Ecto neural progenitor cell (in vitro differentiated cells): ENCODE data around the gene BRD9.
"Not testable (repeated sequence)": the region's sequence is repeated elsewhere in the genome, so short reads cannot be mapped to it uniquely, and the experiment has no call there.

Experiments used
- DNase-seq: peaks from one replicate; pipeline ENCODE4 v3.0.0-alpha.2; 2018; ENCODE audit warnings: low spot score

Gene BRD9

GRCh38 chr5:892394-893136 is at the start of gene BRD9, which contains the start of gene TRIP13:
TSS of gene BRD9 (minus strand) at chr5:892801. CDS start at chr5:892657, 144 bp downstream.
TSS of gene TRIP13 (plus strand) at chr5:892884. CDS start at chr5:892999, 115 bp downstream.
- peak; percentile 91 for DNase-seq

GRCh38 chr5:940741-941140 is 48.1 kb upstream of the BRD9 start:
- not testable (repeated sequence) for DNase-seq

- peak; percentile 32 for DNase-seq
These were observed 46.8 kb upstream of the BRD9 start for GRCh38 chr5:939368-939767.

DNA sequence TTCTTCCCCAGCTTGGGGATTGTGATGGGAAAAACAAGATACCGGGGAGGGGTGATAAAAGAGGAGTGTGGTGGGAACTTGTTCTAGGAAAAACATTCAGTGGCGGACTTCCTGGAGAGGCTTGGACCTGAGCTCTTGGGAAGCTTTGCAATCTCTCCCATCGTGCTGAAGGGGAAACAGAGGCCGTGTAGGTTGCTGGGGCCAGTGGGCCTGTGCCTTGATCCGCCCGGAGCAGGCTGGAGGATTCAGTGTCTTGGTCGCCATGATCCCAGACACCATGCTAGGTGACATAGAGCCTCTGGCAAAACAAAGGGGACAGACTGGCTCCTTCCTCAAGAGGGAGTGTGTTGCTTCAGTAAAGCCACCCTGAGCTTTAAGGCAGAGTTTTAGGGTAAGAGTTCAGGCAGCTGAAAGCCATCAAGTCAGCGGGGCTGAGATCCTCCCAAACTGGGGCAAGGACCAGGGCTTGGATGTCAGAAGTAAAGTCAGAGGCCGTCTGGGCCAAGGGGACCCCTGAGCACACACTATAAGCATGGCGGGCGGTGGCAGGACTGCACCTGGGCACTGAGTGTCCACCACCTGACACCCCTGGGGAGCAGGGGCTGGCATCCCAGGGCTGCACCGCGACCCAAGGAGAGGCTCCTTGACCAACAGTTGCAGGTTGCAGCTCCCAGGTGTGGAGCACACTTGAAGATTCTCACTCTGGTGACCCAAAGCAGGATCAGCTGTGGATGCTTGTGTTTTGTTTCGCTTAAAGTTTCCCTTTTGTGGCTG is 44.7 kb upstream of the BRD9 start:
- DNase-seq, result peak; percentile 39

DNA sequence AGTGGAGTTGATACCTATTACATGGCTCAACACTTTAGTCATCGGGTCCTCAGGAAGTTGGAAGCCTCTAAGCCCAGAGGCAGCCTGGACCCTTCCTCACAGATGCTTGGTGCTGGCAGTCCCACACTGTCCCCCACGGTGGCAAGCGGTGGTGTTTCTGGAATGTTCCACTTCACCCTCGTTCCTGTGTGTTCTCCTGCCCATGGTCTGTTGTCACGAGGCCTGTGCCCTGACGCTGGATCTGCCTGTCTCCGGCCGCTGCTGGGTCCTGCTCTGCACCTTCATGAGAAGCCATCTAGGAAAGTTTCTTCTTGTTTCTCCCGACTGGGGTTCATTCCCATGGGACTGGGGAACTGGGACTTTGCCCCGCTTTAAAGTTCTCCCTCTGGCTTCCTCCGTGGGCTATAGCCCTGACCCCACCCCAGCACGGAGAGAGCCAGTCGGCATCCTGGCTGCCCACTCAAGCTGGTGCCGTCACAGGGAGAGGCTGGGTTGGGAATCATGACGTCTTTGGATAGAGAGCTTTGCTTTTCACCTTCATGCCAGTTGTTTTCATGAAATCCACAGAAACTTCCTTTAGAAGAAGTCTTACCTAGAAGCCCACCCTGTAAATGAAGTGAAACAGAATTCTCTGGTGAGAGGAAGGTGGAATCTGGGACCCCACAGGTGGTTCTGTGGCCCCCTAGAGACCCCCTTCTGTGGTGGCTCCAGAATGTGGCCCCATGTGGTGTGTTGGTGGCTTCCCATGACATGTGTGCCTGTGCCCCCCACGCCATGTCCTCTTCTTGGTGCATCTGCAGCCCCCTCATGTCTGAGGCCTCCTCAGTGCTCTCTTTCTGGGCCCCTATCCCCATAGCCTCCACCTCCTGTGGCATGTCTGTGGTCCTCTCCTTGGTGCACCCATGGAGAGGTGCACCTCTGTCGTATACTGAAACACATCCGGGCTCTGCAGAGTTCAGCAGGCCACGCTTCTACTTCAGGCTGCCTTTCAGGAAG is 43.8 kb upstream of the BRD9 start:
- DNase-seq, result no peak

GRCh38 chr5:935510-936084 is 43.0 kb upstream of the BRD9 start:
- no peak for DNase-seq

DNA sequence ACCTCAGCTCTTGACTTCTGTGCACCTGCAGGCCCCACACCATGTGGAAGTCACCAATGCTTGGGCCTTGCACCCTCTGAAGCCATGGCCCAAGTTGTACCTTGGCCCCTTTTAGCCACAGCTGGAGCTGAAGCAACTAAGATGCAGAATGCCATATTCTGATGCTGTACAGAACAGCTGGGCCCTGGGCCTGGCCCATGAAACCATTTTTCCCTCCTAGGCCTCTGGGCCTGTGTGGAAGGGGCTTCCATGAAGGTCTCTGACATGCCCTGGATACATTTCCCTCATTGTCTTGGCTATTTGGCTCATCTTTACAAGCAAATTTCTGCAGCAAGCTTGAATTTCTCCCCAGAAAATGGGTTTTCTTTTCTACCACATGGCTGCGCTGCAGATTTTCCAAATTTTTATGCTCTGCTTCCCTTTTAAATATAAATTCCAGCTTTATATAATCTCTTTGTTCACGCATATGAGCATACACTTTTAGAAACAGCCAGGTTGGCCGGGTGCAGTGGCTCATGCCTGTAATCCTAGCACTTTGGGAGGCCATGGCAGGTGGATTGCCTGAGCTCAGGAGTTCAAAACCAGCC is 41.9 kb upstream of the BRD9 start:
- DNase-seq, result not testable (repeated sequence)

GRCh38 chr5:933951-934350 is 41.4 kb upstream of the BRD9 start:
- not testable (repeated sequence) for DNase-seq

GRCh38 chr5:933251-933861 is 40.8 kb upstream of the BRD9 start:
- DNase-seq, result no peak

DNA sequence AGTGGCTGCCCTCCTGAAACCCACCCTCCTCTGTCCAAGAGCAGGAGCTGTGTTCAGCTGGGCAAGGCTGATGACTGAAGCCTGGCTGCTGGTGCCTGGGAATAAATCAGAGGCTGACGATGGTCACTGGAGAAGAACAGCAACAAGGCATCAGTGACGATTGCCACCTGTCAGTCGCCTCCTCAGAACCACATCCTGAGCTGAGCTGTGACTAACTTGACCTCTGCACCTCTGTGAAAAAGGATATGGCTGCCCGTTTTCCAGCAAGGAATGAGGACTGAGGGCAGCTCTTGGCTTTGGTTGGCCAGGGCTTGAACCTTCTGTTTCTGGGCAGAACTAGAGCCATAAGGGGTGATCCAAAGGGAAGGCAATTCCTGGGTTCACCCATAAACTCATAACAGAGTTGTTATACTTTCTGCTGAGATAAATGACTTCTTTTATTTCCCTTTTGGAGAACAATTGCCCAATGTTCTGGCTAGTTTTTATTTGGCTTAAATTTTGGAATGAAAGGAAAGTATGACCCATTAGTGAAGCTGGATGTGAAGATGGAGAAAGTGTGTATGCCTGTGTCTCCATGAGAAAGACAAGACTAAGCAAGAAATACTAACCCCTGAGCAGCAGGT is 40.1 kb upstream of the BRD9 start:
- no peak for DNase-seq

DNA sequence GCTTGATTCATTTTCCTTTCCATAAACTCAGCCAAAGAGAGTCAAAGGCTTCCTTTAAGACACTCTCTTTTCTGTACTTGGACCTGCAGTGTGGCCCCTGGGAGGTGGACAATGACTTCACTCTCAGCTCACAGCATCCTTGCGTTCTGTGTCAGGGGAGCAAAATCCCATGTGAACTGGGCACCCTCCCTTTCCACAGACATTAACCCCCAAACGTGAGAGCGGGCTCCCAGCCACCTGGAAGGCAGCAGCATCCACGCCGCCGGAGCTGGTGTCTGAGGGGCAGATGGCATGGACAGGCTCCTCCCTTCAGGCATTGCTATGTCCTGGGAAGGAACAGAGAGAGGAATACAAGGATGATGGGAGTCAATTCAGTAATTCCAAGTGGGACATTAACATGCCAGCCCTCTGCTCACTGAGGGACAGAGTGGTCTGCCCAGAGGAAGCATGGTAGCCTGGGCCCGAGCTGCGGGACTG is 39.6 kb upstream of the BRD9 start:
- no peak for DNase-seq

DNA sequence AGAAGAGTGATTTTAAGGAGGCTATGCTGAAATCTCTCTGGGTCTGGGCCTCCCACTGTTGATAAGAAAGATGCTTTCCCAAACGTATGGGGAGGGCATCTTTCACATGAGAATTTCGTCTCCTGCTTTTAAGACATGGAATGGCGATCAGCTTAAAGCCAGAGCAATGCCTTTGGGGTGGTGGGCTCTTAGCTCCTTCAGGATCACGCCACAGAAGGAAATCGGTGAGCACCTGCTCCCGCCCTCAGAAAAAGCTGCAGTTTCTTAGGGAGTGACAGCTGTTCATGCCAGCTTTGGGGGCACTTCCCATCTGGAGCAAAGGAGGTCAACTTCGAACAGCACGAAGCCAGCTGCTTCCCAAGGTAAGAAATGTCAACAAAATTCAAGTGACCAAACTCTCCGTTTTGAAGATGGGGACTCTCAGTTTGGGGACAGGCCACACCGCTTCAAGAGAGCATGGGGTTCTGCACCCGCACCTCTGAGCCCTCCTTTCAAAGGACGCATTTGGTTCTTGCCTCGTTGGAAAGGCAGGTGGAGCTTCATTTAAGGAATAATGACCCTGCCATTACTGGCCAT is 39.1 kb upstream of the BRD9 start:
- DNase-seq, result no peak

DNA sequence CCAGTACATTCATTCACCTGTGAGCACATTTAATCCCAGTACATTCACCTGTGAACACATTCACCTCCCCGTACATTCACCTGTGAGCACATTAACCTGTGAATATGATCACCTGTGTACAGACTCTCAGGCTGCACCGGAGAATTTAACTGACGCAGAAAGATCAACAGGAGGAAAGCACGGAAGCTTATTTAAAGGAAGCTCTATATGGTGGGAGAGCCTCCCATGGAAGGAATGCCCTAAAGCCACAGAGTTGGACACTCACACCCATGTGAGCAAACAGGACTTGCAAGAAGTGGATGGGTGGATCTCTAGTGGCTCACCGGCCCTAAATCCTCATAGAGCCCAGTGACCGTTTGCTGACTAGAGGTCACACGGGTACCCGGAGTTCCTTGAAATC is 38.3 kb upstream of the BRD9 start:
- DNase-seq, result no peak

DNA sequence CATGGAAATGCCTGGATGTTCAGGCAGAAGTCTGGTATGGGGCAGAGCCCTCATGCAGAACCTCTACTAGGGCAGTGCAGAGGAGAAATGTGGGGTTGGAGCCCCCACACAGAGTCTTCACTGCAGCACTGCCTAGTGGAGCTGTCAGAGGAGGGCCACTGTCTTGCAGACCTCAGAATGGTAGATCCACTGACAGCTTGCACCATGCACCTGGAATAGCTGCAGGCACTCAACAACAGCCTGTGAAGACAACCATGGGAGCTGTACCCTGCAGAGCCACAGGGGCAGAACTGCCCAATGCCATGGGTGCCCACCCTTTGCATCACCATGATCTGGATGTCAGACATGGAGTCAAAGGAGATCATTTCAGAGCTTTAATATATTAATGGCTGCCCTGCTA is 37.0 kb upstream of the BRD9 start:
- no peak for DNase-seq

DNA sequence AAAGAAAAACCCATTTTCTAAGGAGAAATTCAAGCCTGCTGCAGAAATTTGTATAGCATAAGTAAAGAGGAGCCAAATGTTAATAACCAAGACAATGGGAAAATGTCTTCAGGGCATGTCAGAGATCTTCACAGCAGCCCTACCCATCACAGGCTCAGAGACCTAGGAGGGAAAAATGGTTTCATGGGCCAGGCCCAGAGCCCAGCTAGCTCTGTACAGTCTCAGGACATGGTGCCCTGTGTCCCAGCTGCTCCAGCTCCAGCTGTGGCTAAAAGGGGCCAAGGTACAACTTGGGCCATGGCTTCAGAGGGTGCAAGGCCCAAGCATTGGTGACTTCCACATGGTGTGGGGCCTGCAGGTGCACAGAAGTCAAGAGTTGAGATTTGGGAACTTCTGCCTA is 36.6 kb upstream of the BRD9 start:
- not testable (repeated sequence) for DNase-seq

DNA sequence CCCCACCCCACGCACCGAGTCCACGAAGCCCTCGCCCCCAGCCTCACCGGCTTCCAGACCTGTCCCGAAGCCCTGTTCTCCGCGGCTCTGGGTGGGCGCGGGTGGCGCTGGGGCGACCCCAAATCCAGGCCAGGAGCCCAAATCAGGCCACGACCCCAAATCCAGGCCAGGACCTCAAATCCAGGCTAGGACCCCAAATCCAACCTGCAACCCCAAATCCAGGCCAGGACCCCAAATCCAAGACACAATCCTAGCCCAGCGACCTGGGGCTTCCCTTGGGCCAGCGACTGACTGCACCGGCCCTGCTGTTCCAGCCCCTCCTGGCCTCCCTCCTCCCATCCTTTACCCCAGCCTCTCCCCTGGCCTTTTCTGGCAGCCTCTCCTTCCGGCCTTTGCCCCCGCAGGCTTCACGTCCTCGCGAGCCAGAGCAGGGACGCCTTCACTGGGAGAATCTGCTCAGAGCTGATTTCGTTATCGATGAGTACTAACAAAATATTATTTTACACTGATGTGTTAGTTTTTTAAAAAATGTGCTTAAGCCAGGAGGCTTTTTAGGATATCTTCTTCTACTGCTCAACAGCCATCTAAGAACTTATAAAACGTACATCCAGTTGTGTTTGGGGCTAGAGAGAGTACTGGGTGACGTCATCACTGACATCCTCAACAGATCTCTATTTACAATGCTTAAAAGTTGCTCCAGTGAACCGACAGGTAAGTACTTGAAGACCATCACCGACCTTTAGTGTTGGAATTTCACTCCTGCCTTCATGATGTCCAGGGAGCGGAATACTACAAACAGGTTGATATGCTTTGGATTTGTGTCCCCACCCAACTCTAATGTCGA is 34.8 kb upstream of the BRD9 start:
- DNase-seq, result peak; percentile 42

DNA sequence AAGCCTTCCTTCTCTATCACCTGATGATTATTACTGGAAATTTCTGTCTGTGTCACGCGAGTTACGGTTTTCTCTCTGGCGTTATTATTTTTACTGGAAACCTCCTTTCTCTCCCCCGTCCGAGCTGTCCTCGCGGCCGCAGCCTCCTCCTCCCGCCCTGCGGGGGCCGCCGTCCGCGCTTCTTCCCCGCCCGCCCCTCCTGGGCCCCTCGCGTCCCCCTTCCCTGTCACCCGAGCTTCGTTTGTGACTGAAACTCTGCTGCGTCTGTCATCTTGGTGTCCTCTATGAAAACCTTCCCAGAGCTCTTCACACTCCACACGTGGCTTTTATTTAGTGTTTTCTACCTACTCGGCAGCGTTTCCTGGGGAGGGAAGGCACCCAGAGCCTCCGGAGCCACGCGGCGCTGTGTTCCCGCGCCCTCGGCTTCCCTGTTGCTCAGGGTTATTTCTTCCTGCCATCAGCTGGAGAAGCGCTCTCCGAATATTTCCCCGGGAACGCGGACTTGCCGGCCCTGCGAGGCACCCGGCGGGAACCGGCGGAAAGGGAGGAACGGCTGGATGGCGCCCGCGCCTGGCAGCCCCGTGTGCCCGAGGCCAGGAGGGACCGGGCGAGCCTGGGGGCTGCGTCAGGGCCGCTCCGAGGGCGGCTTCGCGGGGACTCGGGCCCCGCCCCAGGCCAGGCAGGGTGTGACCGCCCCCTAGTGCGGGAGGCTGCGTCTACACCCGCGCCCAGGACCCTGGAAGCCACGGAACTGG is 34.0 kb upstream of the BRD9 start:
- DNase-seq, result peak; percentile 67

GRCh38 chr5:923281-923873 is 30.8 kb upstream of the BRD9 start:
- DNase-seq, result peak; percentile 90
